Measurements from ENCODE around the gene MBP. TPM values are rescaled to one million over a fixed set of nuclear protein-coding genes. Genes with fewer than 3 reads are reported as not detected.

MBP gene
- total and polyA plus RNA-seq, 8 donors = 6.3 to 33.5 (median 20.7) TPM

GRCh38 chr18:77127769-77128671 lies 4.6 kb downstream of the MBP start:
- 26 to 33% methylated on average over 11 of the region's 11 CpGs for WGBS, 2 donors
- intact Hi-C loops (cut with DNase I) = no loop called here
- DNase-seq = peak in 3 of 6 donors; percentile 61 to 71 (median 68)
- ATAC-seq = peak; percentile 27 to 44 (median 35)
- H3K27ac ChIP-seq = peak overlapping the region; percentile 28 to 85 (median 63)
- H3K27me3 ChIP-seq = no peaks in the 10 kb centered on the region
- no peaks in the 10 kb centered on the region for H3K9me3 ChIP-seq
- H3K36me3 ChIP-seq = no peaks in the 10 kb centered on the region
- H3K4me3 ChIP-seq = no peak overlapping the region
- FAIRE-seq = peak; percentile 96
- peaks cover 3 to 32% (median 21%) of the 10 kb centered on the region in 3 donors for H3K4me1 ChIP-seq
- TF ChIP-seq, protein P1, sequence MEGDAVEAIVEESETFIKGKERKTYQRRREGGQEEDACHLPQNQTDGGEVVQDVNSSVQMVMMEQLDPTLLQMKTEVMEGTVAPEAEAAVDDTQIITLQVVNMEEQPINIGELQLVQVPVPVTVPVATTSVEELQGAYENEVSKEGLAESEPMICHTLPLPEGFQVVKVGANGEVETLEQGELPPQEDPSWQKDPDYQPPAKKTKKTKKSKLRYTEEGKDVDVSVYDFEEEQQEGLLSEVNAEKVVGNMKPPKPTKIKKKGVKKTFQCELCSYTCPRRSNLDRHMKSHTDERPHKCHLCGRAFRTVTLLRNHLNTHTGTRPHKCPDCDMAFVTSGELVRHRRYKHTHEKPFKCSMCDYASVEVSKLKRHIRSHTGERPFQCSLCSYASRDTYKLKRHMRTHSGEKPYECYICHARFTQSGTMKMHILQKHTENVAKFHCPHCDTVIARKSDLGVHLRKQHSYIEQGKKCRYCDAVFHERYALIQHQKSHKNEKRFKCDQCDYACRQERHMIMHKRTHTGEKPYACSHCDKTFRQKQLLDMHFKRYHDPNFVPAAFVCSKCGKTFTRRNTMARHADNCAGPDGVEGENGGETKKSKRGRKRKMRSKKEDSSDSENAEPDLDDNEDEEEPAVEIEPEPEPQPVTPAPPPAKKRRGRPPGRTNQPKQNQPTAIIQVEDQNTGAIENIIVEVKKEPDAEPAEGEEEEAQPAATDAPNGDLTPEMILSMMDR (IDR thresholded peaks at IDR 0.05) = no peak

- no peak for DNase-seq
- H3K9me3 ChIP-seq = no peaks in the 10 kb centered on the region
- FAIRE-seq = no peak
- 79 to 86% methylated on average over 9 of the region's 9 CpGs for WGBS, 2 donors
- H3K4me3 ChIP-seq = no peak overlapping the region
- H3K27me3 ChIP-seq = no peaks in the 10 kb centered on the region
- no peaks in the 10 kb centered on the region for H3K36me3 ChIP-seq
- TF ChIP-seq, protein P1 (IDR thresholded peaks at IDR 0.05) = no peak
- no peak for ATAC-seq
- H3K27ac ChIP-seq = no peak overlapping the region
- intact Hi-C loops (cut with DNase I) = no loop called here
- peaks cover 8 to 31% (median 29%) of the 10 kb centered on the region in 3 donors for H3K4me1 ChIP-seq
Measured at GRCh38 chr18:77124452-77124922, 8.1 kb downstream of the MBP start.

DNA sequence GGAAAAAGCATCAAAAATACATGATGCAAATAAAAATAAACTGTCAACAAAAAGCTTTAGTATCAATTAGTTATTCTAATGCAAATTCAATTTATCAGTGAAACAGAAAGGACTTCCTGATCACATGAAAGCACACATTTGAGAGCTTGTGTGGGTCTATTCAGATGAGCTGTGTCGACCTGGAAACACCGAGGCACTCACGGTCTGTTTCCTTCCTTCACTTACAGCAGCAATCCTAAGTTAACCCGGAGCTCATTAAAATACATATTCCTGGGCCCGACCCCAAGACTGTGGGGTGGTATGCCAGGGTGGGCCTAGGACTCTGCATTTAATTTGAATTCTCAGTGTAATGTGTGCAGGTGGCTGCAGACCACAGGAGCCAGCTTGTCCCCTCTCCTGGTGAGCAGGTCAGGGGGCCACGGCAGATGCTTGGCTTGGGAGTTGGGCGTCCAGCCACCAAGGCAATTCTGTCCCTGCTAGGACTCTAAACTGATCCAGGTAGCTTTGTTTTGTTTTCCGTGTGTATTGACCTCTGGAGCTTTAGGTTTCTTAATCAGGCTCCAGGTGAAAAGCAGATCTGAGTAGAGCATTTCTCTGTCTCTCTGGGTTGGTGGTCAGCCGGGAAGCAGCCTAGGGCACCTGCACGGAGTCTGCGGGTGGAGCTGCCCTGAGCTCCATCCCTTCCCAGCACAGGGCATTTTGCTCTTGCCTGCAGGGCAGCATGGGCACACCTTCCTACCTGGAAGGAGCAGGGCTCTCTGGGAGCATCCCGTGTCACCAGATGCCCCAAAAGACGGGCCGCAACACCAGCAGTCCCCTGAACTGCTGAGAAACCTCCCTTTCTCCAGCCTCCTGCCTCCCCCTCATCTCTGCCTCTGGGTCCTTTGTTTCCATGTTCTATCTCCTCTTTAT lies 9.0 kb downstream of the MBP start:
- H3K27ac ChIP-seq = no peak overlapping the region
- no peaks in the 10 kb centered on the region for H3K36me3 ChIP-seq
- DNase-seq (no peak), FAIRE-seq (no peak), ATAC-seq (no peak)
- no peaks in the 10 kb centered on the region for H3K27me3 ChIP-seq
- intact Hi-C loops (cut with DNase I) = no loop called here
- H3K4me3 ChIP-seq = no peak overlapping the region
- TF ChIP-seq, protein P1 (IDR thresholded peaks at IDR 0.05) = no peak
- WGBS, 2 donors = 84 to 87% methylated on average over 14 of the region's 14 CpGs
- peaks cover 8 to 24% (median 23%) of the 10 kb centered on the region in 3 donors for H3K4me1 ChIP-seq
- no peaks in the 10 kb centered on the region for H3K9me3 ChIP-seq

DNA sequence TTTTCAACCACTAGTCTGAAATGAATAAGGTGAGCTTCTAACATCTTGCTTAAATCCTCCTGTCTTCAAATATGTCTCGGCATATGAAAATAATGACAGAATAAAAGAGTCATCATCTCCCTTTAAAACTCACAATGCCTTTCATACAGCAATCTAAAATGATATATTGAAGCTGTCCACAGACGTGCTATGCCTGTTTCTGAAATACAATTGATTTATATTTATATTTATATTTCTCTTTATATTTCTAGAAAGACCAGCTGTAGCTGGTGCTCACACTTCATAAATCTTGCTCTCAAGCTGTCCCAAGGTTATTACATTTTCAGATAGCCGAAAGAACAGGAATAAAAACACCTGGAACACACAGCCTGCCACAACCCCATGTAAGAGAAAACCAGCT lies 11.1 kb downstream of the MBP start:
- ATAC-seq = peak in 2 of 4 donors; percentile 41 to 52
- H3K4me1 ChIP-seq = peaks cover 5 to 14% (median 14%) of the 10 kb centered on the region in 3 donors
- TF ChIP-seq, protein P1 (IDR thresholded peaks at IDR 0.05) = no peak

More for the DNA sequence above, 11.1 kb downstream of the MBP start:
- DNase-seq (no peak), FAIRE-seq (no peak)
- H3K9me3 ChIP-seq = no peaks in the 10 kb centered on the region
- intact Hi-C loops (cut with DNase I) = no loop called here
- H3K36me3 ChIP-seq = no peaks in the 10 kb centered on the region
- H3K4me3 ChIP-seq = no peak overlapping the region
- no peaks in the 10 kb centered on the region for H3K27me3 ChIP-seq
- WGBS, 2 donors = 46 to 47% methylated on average over 3 of the region's 3 CpGs
- no peak overlapping the region for H3K27ac ChIP-seq
